H1 (cell line): ENCODE results near the gene YTHDC2.

Source experiments
- CHD7 ChIP-seq: fragments of 300-600 bp; sonication (generic); IDR thresholded peaks from 2 replicates; pipeline ENCODE4 v1.7.1; 2012; ENCODE audit warnings: low read length, moderate library complexity, mild to moderate bottlenecking, inconsistent platforms; ENCODE audit not compliant: insufficient replicate concordance
- CTCF ChIP-seq, 3 experiments: IDR thresholded peaks; 1 replicate in 2 of 3; 2 replicates in 1 of 3; pipeline versions ENCODE4 v1.5.1 to v1.6.1; 2011; ENCODE audit warnings: low read length in 3 of 3, mild to moderate bottlenecking in 3 of 3, inconsistent platforms in 2 of 3, low read depth in 1 of 3, moderate library complexity in 1 of 3; ENCODE audit not compliant: insufficient read depth in 1 of 3; ENCODE audit errors: control extremely low read depth in 1 of 3
- EZH2 ChIP-seq: fragments of 200-600 bp; sonication (generic); IDR thresholded peaks from 2 replicates; pipeline ENCODE4 v1.7.1; 2012; ENCODE audit warnings: low read depth, mild to moderate bottlenecking, moderate library complexity, low read length, inconsistent platforms; ENCODE audit not compliant: severe bottlenecking
- GABPA ChIP-seq: IDR thresholded peaks from 2 replicates; pipeline ENCODE4 v1.6.1; 2011; ENCODE audit warnings: mild to moderate bottlenecking, low read length, moderate library complexity, borderline replicate concordance; ENCODE audit not compliant: insufficient read depth
- JUND ChIP-seq: IDR thresholded peaks from 2 replicates; pipeline ENCODE4 v1.6.1; 2011; ENCODE audit warnings: mild to moderate bottlenecking, improper control_type of control experiment, low read length
- KDM5A ChIP-seq: fragments of 200-600 bp; IDR thresholded peaks from 2 replicates; pipeline ENCODE4 v1.7.1; 2012; ENCODE audit warnings: mild to moderate bottlenecking, low read length, inconsistent platforms, mixed read lengths
- MAX ChIP-seq: IDR thresholded peaks from 2 replicates; pipeline ENCODE4 v1.6.1; 2012; ENCODE audit warnings: inconsistent platforms
- POLR2A ChIP-seq, 2 experiments: IDR thresholded peaks; 1 replicate in 1 of 2; 2 replicates in 1 of 2; pipeline ENCODE4 v1.6.1; 2011; ENCODE audit warnings: low read depth in 2 of 2, low read length in 2 of 2, mild to moderate bottlenecking in 2 of 2; ENCODE audit errors: control extremely low read depth in 1 of 2
- POLR2AphosphoS5 ChIP-seq: IDR thresholded peaks from 2 replicates; pipeline ENCODE4 v1.6.1; 2011; ENCODE audit warnings: low read depth, low read length
- POU5F1 ChIP-seq: IDR thresholded peaks from 2 replicates; pipeline ENCODE4 v1.6.1; 2011; ENCODE audit warnings: low read depth, mild to moderate bottlenecking, low read length, moderate library complexity
- RBBP5 ChIP-seq: IDR thresholded peaks from 2 replicates; pipeline ENCODE4 v1.7.1; 2012; ENCODE audit warnings: low read depth, mild to moderate bottlenecking, inconsistent platforms, low read length, moderate library complexity, borderline replicate concordance
- RXRA ChIP-seq: IDR thresholded peaks from 2 replicates; pipeline ENCODE4 v1.6.1; 2011; ENCODE audit warnings: low read depth, mild to moderate bottlenecking, low read length, moderate library complexity; ENCODE audit not compliant: insufficient read depth
- SIRT6 ChIP-seq: IDR thresholded peaks from one replicate; pipeline ENCODE4 v1.7.1; 2012; ENCODE audit warnings: low read length, inconsistent platforms
- SP4 ChIP-seq: IDR thresholded peaks from 2 replicates; pipeline ENCODE4 v1.6.1; 2012; ENCODE audit warnings: low read length, inconsistent platforms

DNA sequence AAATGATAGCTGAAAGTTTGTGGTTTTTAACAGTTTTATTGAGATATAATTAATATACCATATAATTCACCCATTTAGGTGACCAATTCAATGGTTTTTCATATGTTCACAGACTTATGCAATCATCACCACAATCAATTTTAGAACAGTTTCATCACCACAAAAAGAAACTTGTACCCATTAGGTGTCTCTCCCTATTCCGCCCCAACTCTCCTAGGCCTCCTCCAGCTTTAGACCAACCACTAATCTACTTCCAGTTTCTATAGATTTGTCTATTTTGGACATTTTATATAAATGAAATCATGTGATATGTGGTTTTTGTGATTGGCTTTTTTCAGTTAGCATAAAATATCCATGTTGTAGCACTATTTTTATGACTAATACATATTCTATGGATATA lies 38.6 kb downstream of the YTHDC2 start:
- no peak for TF ChIP-seq POU5F1
- TF ChIP-seq POLR2AphosphoS5, result no peak
- TF ChIP-seq RBBP5, result no peak
- TF ChIP-seq SIRT6, result no peak
- TF ChIP-seq POLR2A (IDR thresholded peaks at IDR 0.05; ENCODE audit: control extremely low read depth in 1 of 2, low read depth in 2 of 2, low read length in 2 of 2), result no peak
- no peak for TF ChIP-seq CTCF (IDR thresholded peaks at IDR 0.05; ENCODE audit: control extremely low read depth in 1 of 3, insufficient read depth in 1 of 3, low read depth in 1 of 3, low read length in 3 of 3)
- TF ChIP-seq KDM5A, result no peak
- TF ChIP-seq CHD7, result no peak
- no peak for TF ChIP-seq GABPA
- no peak for TF ChIP-seq EZH2
- no peak for TF ChIP-seq SP4
- no peak for TF ChIP-seq MAX
- TF ChIP-seq RXRA, result no peak
- TF ChIP-seq JUND, result no peak
